Uterus (tissue), 4 donors: ENCODE measurements around the gene HERC4. TPM values are rescaled to one million over a fixed set of nuclear protein-coding genes. Genes with fewer than 3 reads are reported as not detected.

Experiments used
- DNase-seq, 2 donors: peaks; one replicate each; pipeline ENCODE4 v3.0.0-alpha.2; 2019 to 2020
- H3K27ac ChIP-seq, 2 donors: fragments of 200-600 bp; sonication (generic); 1 replicate in 1 of 2; 2 replicates in 1 of 2; pipeline ENCODE4 v1.5.1; 2016 to 2018
- H3K27me3 ChIP-seq, 2 donors: fragments of 200-600 bp; sonication (generic); one replicate each; pipeline ENCODE4 v1.5.1; 2018 to 2019; ENCODE audit warnings: control low read depth in 1 of 2
- H3K36me3 ChIP-seq, 2 donors: fragments of 200-600 bp; sonication (generic); one replicate each; pipeline ENCODE4 v1.5.1; 2019; ENCODE audit warnings: control low read depth in 1 of 2
- H3K4me1 ChIP-seq, 2 donors: fragments of 200-600 bp; sonication (generic); one replicate each; pipeline ENCODE4 v1.5.1; 2018 to 2019; ENCODE audit warnings: control low read depth in 1 of 2
- H3K4me3 ChIP-seq, 2 donors: fragments of 200-600 bp; sonication (generic); 1 replicate in 1 of 2; 2 replicates in 1 of 2; pipeline ENCODE4 v1.5.1; 2018 to 2019; ENCODE audit warnings: mild to moderate bottlenecking in 1 of 2
- H3K9me3 ChIP-seq, 2 donors: fragments of 200-600 bp; sonication (generic); one replicate each; pipeline ENCODE4 v1.5.1; 2019; ENCODE audit warnings: control low read depth in 1 of 2
- POLR2A ChIP-seq, 2 donors: fragments of 450-650 bp; IDR thresholded peaks; one replicate each; pipeline ENCODE4 v1.6.1; 2016; ENCODE audit warnings: antibody characterized with exemption in 2 of 2, mild to moderate bottlenecking in 1 of 2, moderate library complexity in 1 of 2
- intact Hi-C: fragments of 100-400 bp; cut with DNase I; formaldehyde crosslinking; loops from one replicate; pipeline ENCODE4 v1.15.1; 2023; ENCODE audit warnings: low total_unique reads
- total RNA-seq, 4 donors: library from RNA; depleted of rRNA in 3 of 4; stranded (reverse); fragments of >200 nt in 3 of 4; gene quantifications; one replicate each; pipeline versions ENCODE4 v1.1.0 to v1.2.4, GENCODE V29; 2014 to 2023
- TF ChIP-seq, protein P1 (sequence below), 4 experiments: fragments of 200-600 bp in 2 of 4; fragments of 450-650 bp in 2 of 4; sonication (generic) in 2 of 4; IDR thresholded peaks; one replicate each; pipeline ENCODE4 v1.5.1; 2016 to 2019; ENCODE audit warnings: antibody characterized with exemption in 4 of 4, mild to moderate bottlenecking in 2 of 4, moderate library complexity in 1 of 4
- donor health status: DM: yes; HTN: yes; CAD: no.

Gene HERC4
- total RNA-seq, 4 donors from 2014 or later = 31.8 to 119 (median 56.2) TPM

DNA sequence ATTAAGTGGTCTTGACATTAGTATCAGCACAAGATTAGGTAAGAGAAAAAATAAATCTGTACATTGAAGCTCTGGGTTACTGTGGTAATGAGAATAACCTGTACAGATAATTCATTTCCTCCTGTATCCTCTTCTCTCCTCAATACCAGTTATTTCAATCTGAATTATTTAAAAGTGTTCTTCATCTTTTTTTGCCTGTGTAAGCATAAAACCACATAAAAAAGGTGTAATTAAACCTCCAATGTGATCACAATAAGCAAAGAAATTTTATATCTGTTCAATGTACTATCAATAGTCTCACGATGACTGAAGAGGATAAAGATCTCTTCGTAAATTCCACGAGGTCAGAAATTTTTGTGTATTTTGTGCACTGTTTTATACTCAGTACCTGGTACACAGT is 33.0 kb upstream of the HERC4 start:
- no peak overlapping the region for H3K27ac ChIP-seq
- no peak for DNase-seq
- H3K4me1 ChIP-seq = no peaks in the 10 kb centered on the region
- intact Hi-C loops = no loop called here
- H3K27me3 ChIP-seq = no peaks in the 10 kb centered on the region
- H3K36me3 ChIP-seq = no peaks in the 10 kb centered on the region
- no peaks in the 10 kb centered on the region for H3K9me3 ChIP-seq
- TF ChIP-seq, protein P1, sequence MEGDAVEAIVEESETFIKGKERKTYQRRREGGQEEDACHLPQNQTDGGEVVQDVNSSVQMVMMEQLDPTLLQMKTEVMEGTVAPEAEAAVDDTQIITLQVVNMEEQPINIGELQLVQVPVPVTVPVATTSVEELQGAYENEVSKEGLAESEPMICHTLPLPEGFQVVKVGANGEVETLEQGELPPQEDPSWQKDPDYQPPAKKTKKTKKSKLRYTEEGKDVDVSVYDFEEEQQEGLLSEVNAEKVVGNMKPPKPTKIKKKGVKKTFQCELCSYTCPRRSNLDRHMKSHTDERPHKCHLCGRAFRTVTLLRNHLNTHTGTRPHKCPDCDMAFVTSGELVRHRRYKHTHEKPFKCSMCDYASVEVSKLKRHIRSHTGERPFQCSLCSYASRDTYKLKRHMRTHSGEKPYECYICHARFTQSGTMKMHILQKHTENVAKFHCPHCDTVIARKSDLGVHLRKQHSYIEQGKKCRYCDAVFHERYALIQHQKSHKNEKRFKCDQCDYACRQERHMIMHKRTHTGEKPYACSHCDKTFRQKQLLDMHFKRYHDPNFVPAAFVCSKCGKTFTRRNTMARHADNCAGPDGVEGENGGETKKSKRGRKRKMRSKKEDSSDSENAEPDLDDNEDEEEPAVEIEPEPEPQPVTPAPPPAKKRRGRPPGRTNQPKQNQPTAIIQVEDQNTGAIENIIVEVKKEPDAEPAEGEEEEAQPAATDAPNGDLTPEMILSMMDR (IDR thresholded peaks at IDR 0.05) = no peak
- TF ChIP-seq POLR2A (IDR thresholded peaks at IDR 0.05) = no peak
- no peak overlapping the region for H3K4me3 ChIP-seq

DNA sequence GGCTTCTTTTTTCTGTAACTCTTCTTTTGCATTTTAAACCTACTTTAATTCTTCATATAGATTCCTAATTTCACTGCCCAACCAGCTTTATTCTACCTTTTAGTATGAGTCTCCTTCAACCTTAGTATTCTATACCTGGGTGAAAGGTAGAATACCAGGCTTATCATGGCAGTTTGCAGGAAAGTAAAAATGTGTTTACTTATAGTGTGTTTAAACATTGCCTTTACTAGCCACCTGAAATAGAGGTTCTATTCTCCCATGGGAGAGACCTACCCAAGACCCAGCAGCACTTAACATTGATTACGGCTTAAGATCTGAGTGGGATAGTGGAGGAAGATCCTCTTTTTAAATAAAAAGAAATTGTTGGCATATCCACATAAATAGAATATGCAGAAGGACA is 32.6 kb upstream of the HERC4 start:
- H3K27ac ChIP-seq = no peak overlapping the region
- intact Hi-C loops = no loop called here
- H3K4me1 ChIP-seq = no peaks in the 10 kb centered on the region
- TF ChIP-seq, protein P1 (IDR thresholded peaks at IDR 0.05) = no peak
- no peak for TF ChIP-seq POLR2A (IDR thresholded peaks at IDR 0.05)
- H3K36me3 ChIP-seq = no peaks in the 10 kb centered on the region
- DNase-seq = no peak
- no peak overlapping the region for H3K4me3 ChIP-seq
- H3K9me3 ChIP-seq = no peaks in the 10 kb centered on the region
- no peaks in the 10 kb centered on the region for H3K27me3 ChIP-seq

DNA sequence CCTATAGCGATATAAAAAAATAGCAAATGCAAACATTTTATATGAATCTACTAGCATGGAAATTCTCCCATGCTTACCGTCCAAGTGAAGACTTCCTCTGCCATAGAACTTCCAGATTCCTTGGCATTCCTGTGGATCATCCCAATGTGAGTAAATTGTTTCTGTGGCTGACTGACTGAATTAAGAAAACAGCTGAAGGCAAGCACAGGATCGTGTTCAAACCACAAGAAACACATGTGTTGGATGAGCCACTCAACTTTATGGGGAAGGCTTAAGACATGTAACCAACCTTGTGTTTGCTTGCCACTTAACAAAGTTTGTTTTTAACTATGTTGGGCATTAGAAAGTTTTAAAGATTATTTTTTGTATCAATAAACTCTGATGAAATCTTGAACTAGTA is 31.6 kb upstream of the HERC4 start:
- no peaks in the 10 kb centered on the region for H3K9me3 ChIP-seq
- H3K27ac ChIP-seq = no peak overlapping the region
- no peaks in the 10 kb centered on the region for H3K27me3 ChIP-seq
- H3K4me3 ChIP-seq = no peak overlapping the region
- no peaks in the 10 kb centered on the region for H3K4me1 ChIP-seq
- intact Hi-C loops = no loop called here
- no peaks in the 10 kb centered on the region for H3K36me3 ChIP-seq
- no peak for DNase-seq
- no peak for TF ChIP-seq POLR2A (IDR thresholded peaks at IDR 0.05)
- TF ChIP-seq, protein P1 (IDR thresholded peaks at IDR 0.05) = no peak

DNA sequence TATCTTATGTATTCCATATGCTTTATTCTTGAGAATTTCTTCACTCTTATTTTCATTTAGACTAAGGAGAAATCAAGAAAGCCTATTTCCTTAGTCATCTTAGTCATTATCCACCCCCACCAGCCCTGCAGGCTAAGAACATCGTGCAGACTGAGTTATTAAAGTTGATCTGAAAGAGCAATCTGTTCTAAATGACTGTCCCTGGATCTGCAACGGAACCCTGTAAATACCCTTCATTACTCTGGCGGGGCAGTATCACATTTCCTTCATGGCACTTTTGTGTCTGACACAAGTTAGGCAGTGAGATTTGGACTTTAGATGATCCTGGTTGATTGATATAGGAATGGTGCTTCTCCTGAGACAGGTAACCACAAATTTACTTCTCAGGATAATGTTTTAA is 30.7 kb upstream of the HERC4 start:
- no peak for DNase-seq

DNA sequence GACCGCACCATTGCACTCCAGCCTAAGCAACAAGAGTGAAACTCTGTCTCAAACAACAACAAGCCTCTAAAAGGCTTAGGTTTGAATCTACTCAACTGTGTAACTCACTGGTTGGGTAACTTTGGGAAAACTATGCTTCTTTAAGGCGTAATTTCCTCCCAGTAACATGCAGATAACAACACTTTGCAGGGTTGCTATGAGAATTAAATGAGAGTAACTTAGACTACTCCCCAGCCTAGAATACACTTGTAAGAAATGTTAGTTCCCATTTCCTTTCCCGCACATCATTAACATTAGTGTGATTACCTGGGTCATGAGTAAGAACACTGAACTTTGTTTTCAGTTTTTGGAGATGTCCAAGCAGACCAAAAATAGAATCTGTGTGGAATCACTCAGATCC is 28.8 kb upstream of the HERC4 start:
- intact Hi-C loops = no loop called here
- H3K4me1 ChIP-seq = no peaks in the 10 kb centered on the region
- H3K9me3 ChIP-seq = no peaks in the 10 kb centered on the region
- H3K27ac ChIP-seq = no peak overlapping the region
- H3K36me3 ChIP-seq = no peaks in the 10 kb centered on the region
- H3K4me3 ChIP-seq = no peak overlapping the region
- DNase-seq = no peak
- no peak for TF ChIP-seq POLR2A (IDR thresholded peaks at IDR 0.05)
- TF ChIP-seq, protein P1 (IDR thresholded peaks at IDR 0.05) = no peak
- H3K27me3 ChIP-seq = no peaks in the 10 kb centered on the region

More for the DNA sequence above, 30.7 kb upstream of the HERC4 start:
- intact Hi-C loops = no loop called here
- no peak for TF ChIP-seq POLR2A (IDR thresholded peaks at IDR 0.05)
- TF ChIP-seq, protein P1 (IDR thresholded peaks at IDR 0.05) = no peak
- Histone ChIP-seq H3K36me3 (no peaks in the 10 kb centered on the region), H3K9me3 (no peaks in the 10 kb centered on the region), H3K4me3 (no peak overlapping the region), H3K27me3 (no peaks in the 10 kb centered on the region), H3K4me1 (no peaks in the 10 kb centered on the region), H3K27ac (no peak overlapping the region)
